Superior temporal gyrus (tissue), 1 donor: ENCODE results near the gene FOSL1.

ENCODE experiments used
- DNase-seq: peaks from one replicate; pipeline ENCODE4 v3.0.0-alpha.2; 2016; ENCODE audit errors: extremely low spot score

The FOSL1 gene

GRCh38 chr11:65882120-65883057 lies 17.8 kb downstream of the FOSL1 start:
- DNase-seq, result no peak

DNA sequence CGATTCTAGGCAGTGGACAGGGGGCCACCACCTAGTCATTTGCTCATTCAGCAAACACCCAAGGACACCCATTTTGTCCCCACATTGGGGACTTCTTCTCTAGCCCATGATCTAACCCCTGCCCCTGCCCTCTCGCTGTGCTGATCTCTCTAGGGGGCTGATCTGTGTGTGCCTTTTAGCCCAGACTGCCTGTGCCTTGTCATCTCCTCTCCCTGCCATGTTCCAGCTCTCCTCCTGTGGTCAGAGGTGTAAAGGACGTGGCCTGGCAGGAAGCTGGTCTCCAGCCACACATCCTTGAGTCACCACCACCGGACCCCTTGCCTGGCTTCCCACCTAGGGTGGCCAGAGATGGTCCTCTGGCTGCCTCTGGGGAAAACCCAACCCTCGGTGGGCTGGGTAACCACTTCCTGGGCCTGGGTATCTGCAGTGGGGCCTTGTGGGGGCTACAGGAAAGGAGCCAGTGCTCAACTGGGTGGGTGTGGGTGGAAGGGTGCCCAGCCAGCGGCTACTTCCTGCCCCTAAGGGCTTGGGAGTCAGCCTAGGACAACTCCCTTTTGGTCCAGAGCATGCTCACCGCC lies 19.3 kb downstream of the FOSL1 start:
- DNase-seq, result no peak

DNA sequence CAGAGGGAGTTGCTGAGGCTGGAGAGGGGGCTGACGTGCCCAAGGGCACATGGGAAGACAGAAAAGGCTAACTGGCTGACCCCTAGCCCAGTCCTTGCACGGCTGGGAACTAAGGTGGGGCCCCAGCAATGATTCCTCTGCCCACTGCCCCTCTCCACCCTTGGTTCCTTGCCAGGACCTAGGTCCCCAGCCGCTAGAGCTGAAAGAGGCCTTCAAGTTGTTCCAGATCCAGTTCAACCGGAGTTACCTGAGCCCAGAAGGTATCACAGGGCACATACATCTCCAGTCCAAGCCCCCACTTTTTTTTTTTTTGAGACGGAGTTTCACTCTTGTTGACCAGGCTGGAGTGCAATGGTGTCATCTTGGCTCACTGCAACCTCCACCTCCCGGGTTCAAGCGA lies 20.2 kb downstream of the FOSL1 start:
- DNase-seq, result no peak

DNA sequence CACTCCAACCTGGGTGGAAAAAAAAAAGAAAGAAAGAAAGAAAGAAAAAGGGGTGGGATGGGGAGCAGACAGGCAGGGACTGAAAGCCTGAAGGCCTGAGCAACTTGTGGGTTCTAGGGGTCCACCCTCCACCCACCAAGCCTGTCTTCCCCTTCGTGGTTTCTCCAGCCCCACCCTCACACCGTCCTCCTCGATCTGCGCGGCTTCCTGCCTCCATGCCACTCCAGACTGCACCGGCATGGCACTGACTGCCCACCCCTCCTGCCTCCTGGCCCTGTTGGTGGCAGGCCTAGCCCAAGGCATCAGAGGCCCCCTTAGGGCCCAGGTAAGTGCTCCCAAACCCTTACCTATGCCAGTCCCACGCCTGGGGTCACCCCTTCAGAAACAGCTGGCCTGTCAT lies 20.6 kb downstream of the FOSL1 start, which contains the start of gene CTSW:
TSS of gene CTSW (plus strand) at position 221 of the 400 bp plus-strand sequence. CDS start at position 239, 18 bp downstream.
- DNase-seq, result no peak

DNA sequence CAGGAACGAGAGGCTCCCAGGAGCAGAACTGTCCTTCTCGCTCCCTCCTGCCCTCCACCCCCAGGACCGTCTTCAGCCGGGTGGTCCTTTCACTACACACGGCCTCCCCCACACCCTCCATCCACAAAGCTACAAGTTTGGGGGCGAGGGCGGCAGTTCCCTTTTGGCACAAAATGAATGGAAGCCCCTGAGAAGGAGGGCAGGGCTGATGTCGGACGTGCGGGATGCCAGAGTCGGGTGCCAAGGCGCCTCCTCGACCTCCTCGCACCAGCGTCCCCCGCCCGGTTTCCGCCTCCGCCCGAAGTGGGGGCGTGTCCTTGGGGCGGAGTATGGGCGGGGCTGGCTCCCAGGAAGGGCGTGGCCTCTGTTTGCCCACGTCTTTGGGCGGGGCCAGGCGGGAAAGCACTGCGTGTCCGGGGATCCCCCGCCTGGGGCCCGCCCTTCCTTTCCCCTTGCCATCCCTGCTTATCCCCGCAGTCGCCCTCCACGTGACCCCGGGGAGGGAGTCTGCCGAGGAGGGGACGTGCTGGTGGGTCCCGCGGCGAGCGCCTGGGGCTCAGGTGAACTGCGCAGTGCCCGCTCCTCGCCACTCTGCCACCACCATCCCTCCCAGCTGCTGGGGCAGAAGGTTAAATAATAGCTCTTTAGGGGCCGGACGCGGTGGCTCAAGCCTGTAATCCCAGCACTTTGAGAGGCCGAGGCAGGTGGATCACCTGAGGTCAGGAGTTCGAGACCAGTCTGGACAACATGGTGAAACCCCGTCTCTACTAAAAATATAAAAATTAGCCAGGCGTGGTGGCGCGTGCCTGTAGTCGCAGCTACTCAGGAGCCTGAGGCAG lies 26.7 kb downstream of the FOSL1 start:
- DNase-seq, result peak; percentile 88

DNA sequence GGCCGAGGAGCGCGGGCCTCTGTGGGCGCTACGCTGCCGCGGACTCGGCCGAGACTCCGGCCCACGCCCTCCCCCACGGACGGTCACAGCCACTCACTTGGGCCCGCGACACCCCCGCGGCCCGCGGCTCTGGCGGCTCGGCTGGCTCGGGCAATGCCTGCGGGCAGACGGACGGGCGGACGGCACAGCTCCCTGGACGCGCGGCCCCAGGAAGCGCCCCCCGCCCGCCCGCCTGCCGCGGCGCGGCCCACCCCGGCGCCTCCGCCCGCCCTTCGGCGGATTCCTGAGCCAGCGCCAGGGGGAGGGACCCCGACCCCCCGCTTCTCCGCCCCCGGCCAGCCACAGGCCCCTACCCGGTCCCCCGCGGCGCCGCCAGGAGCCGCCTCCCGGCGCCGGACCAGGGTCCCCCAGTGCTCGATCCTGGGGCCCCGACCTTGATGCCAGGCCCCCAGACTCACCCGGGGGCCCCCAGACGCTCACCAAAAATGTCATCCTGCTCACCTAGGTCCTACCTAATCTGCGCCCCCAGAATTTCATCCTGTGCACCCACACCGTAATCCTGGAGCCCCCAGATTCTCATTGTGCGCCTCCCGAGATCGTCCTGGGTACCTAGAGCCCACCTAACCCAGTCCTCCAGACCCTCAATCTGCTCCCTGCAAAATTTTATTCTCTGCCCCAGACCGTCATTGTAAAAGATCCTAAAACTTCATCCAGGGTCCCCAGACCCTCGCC lies 27.4 kb downstream of the FOSL1 start, which contains the start of gene EFEMP2:
TSS of gene EFEMP2 (minus strand) at position 215 of the 732 bp plus-strand sequence. CDS start 446 bp downstream, outside the sequence.
- DNase-seq, result no peak

- DNase-seq, result no peak
Measured at GRCh38 chr11:65871811-65872548, 28.2 kb downstream of the FOSL1 start.

DNA sequence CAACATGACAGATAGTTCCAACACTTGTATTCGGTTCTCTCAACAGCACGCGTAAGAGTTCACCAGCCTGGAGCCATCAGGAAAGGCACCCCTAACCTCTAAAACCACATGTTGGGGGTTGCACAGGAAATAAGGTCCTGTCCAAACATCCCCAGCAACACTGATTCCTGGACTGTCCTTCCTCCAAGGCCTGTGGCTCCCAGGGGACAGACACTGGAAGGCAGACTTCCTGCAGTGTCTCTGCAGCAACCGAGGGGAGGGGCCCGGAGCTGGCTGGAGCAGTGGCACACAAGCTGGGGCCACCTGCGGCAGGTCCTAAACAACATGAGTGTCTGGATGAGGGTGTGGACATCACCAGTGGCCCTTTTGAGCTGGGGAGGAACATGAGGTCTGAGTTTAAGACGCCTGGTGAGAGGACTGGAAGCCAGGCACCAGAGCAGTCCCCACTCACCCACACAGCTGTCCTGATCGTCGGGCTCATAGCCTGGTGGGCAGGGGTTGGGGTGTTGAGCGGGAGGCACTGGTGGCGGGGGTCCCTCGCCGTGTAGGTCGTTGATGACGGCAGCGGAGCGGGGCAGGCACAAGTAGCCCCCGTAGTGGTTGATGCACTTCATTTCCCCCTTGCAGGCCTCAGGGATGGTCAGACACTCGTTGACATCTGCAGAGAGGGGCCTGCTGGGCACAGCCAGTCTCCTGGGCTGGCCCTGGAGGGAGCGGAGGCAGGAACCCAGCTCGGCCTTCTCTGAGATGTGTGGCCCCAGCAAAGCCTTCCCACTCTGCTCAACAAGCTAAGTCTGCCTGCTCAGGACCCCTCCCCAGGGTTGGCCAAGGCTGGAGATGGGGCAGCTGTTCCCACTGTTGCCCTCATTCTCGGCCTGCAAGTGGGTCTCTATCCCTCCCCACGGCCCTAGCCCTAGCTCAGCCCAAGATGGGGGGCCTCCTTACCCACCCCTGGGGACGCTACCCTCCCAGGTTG lies 29.2 kb downstream of the FOSL1 start:
- no peak for DNase-seq

GRCh38 chr11:65870307-65870658 lies 29.9 kb downstream of the FOSL1 start:
- no peak for DNase-seq

GRCh38 chr11:65869643-65870306 lies 30.4 kb downstream of the FOSL1 start:
- DNase-seq, result no peak

DNA sequence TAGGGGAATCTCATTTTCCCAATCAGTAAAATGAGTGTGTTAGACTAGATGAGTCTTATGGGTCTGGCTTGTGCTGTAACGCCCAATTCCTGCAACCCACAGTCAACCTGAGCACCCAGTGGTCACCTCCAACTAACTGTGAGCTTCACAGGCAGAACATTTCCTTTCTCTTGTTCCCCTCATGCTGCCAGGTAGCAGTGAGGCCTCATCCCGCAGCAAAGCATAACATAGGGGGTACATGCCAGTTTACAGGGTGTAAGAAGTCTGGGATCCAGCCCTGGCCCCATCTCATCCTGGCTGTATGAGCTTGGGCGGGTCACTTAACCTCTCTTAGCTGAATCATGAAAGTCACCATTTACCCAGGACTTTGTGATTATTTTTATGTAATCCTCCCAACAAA lies 31.3 kb downstream of the FOSL1 start:
- DNase-seq, result no peak

GRCh38 chr11:65868076-65868667 lies 32.0 kb downstream of the FOSL1 start:
- peak; percentile 58 for DNase-seq

GRCh38 chr11:65867284-65868071 lies 32.7 kb downstream of the FOSL1 start:
- DNase-seq, result no peak

GRCh38 chr11:65866509-65867283 lies 33.5 kb downstream of the FOSL1 start:
- no peak for DNase-seq

DNA sequence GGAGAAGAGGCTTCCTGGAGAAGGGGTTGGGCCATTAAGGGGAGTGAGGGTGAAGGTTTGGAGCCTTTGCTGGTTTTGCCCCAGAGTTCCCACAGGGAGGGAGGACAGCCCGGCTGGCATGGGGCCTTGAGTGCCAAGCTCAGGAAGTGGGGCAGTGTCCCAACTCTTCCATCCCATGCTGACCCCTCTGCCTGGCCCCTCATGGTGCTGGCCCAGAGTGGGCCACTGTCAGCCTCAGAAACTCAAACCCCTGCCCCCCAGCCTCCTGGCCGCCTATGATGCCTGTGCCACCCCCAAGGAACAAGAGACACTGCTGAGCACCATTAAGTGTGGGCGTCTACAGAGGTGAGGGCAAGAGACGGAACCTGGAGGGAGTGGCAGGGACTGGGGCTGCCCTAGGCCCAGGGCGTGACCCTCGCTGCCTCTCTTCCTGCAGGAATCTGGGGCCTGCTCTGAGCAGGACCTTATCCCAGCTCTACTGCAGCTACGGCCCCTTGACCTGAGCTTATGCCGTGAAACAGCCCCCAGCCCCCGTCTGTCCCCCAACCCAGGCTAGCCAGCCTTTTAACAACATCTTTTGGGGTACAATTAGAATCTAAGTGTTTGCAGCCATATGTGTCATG lies 34.5 kb downstream of the FOSL1 start:
- no peak for DNase-seq

GRCh38 chr11:65864706-65865471 lies 35.3 kb downstream of the FOSL1 start:
- no peak for DNase-seq
